Spleen (tissue), 7 donors: ENCODE measurements around the gene PHLDB2.

Experiments used
- POLR2A ChIP-seq, 3 donors: fragments of 450-650 bp; IDR thresholded peaks; one replicate each; pipeline ENCODE4 v1.5.1; 2017; ENCODE audit warnings: antibody characterized with exemption in 3 of 3, mild to moderate bottlenecking in 1 of 3
- POLR2AphosphoS5 ChIP-seq, 3 donors: sonication (generic); formaldehyde crosslinking; IDR thresholded peaks; one replicate each; pipeline ENCODE4 v1.5.1; 2017; ENCODE audit warnings: antibody characterized with exemption in 3 of 3
- TF ChIP-seq, protein P1 (sequence below), 11 experiments: fragments of 200-600 bp in 7 of 11; fragments of 450-650 bp in 4 of 11; sonication (generic) in 4 of 11; IDR thresholded peaks in 8 of 11; conservative IDR thresholded peaks in 3 of 11; 1 replicate in 7 of 11; 2 replicates in 4 of 11; pipeline versions ENCODE4 v1.4.0 to v1.8.0; 2016 to 2021; ENCODE audit warnings: antibody characterized with exemption in 11 of 11, inconsistent platforms in 4 of 11, mild to moderate bottlenecking in 1 of 11
- donor health status: DM: no; HTN: no; CAD: no; lungs with moderate emphysema.
- donor health status: DM: no; HTN: no; CAD: no.
- donor health status: DM: no; HTN: no; CAD: no.

DNA sequence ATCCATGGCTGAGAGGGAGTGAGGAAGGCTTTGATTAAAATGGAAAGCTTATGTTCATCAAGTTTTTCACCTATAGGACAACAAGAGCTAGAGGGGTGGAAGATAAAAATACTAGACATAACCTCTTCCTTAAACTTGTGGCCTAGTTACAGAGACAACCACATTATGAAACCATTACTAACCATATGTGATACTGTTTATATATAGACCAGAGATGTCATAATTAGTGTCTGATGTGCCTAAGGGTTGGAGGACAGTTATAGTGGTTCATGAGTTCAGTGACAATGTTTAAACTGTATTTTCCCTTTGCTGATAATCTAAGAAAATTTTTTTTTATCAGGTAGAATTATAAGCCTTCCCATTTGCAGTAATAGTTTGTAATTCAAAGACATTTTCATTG lies 23.7 kb downstream of the PHLDB2 start:
- TF ChIP-seq POLR2AphosphoS5 (IDR thresholded peaks at IDR 0.05) (no peak), POLR2A (IDR thresholded peaks at IDR 0.05) (no peak)
- TF ChIP-seq, protein P1, sequence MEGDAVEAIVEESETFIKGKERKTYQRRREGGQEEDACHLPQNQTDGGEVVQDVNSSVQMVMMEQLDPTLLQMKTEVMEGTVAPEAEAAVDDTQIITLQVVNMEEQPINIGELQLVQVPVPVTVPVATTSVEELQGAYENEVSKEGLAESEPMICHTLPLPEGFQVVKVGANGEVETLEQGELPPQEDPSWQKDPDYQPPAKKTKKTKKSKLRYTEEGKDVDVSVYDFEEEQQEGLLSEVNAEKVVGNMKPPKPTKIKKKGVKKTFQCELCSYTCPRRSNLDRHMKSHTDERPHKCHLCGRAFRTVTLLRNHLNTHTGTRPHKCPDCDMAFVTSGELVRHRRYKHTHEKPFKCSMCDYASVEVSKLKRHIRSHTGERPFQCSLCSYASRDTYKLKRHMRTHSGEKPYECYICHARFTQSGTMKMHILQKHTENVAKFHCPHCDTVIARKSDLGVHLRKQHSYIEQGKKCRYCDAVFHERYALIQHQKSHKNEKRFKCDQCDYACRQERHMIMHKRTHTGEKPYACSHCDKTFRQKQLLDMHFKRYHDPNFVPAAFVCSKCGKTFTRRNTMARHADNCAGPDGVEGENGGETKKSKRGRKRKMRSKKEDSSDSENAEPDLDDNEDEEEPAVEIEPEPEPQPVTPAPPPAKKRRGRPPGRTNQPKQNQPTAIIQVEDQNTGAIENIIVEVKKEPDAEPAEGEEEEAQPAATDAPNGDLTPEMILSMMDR (IDR thresholded peaks at IDR 0.05 in 8 of 11, conservative IDR thresholded peaks at IDR 0.05 in 3 of 11), result no peak
